VCaP (cell line): ENCODE measurements around the gene ZNF92.
"Not testable (repeated sequence)": the region's sequence is repeated elsewhere in the genome, so short reads cannot be mapped to it uniquely, and the experiment has no call there.

Experiments
- H3K27ac ChIP-seq: fragments of 450-650 bp; 2 replicates; pipeline ENCODE4 v1.5.1; 2017
- CTCF ChIP-seq: fragments of 450-650 bp; conservative IDR thresholded peaks from 2 replicates; pipeline ENCODE4 v1.5.1; 2017; ENCODE audit warnings: mild to moderate bottlenecking, moderate library complexity

Gene ZNF92

GRCh38 chr7:65430344-65431186 lies 56.9 kb downstream of the ZNF92 start:
- TF ChIP-seq CTCF, result no peak
- no peak overlapping the region for H3K27ac ChIP-seq

- H3K27ac ChIP-seq, result no peak overlapping the region
- no peak for TF ChIP-seq CTCF
Measured at GRCh38 chr7:65434307-65434706, 60.7 kb downstream of the ZNF92 start.

- TF ChIP-seq CTCF, result no peak
- no peak overlapping the region for H3K27ac ChIP-seq
Measured at GRCh38 chr7:65436163-65436562, 62.5 kb downstream of the ZNF92 start.

GRCh38 chr7:65438598-65438997 lies 64.9 kb downstream of the ZNF92 start:
- no peak overlapping the region for H3K27ac ChIP-seq
- no peak for TF ChIP-seq CTCF

GRCh38 chr7:65441010-65441409 lies 67.4 kb downstream of the ZNF92 start:
- no peak for TF ChIP-seq CTCF
- no peak overlapping the region for H3K27ac ChIP-seq

- no peak overlapping the region for H3K27ac ChIP-seq
- no peak for TF ChIP-seq CTCF
Measured at GRCh38 chr7:65444205-65444842, 70.7 kb downstream of the ZNF92 start.

GRCh38 chr7:65444899-65445823 lies 71.5 kb downstream of the ZNF92 start:
- H3K27ac ChIP-seq, result no peak overlapping the region
- TF ChIP-seq CTCF, result no peak

GRCh38 chr7:65447041-65447440 lies 73.4 kb downstream of the ZNF92 start:
- not testable (repeated sequence) for H3K27ac ChIP-seq
